Left lung (tissue), 10 donors: Measurements from ENCODE around the gene RPN2. TPM values are rescaled to one million over a fixed set of nuclear protein-coding genes. Genes with fewer than 3 reads are reported as not detected.

Source experiments
- ATAC-seq: fragments of 200-7000 bp; cut with Tn5 transposase; one replicate; pipeline ENCODE4 v1.9.1; 2020; ENCODE audit warnings: moderate library complexity
- DNase-seq, 4 donors: peaks; one replicate each; pipeline ENCODE4 v3.0.0-alpha.2; 2013 to 2020
- H3K27ac ChIP-seq, 2 donors: fragments of 200-600 bp; sonication (generic) in 1 of 2; one replicate each; pipeline versions ENCODE4 v1.5.0 to v1.8.0; 2020 to 2021
- H3K27me3 ChIP-seq, 2 donors: fragments of 200-600 bp; sonication (generic) in 1 of 2; one replicate each; pipeline versions ENCODE4 v1.5.0 to v1.8.0; 2020 to 2021
- H3K36me3 ChIP-seq, 2 donors: fragments of 200-600 bp; sonication (generic) in 1 of 2; one replicate each; pipeline versions ENCODE4 v1.5.0 to v1.8.0; 2020 to 2021
- H3K4me1 ChIP-seq, 2 donors: fragments of 200-600 bp; one replicate each; pipeline ENCODE4 v1.8.0; 2021
- H3K4me3 ChIP-seq, 2 donors: fragments of 200-600 bp; sonication (generic) in 1 of 2; one replicate each; pipeline versions ENCODE4 v1.5.0 to v1.8.0; 2020 to 2021; ENCODE audit warnings: mild to moderate bottlenecking in 1 of 2
- H3K9me3 ChIP-seq, 2 donors: fragments of 200-600 bp; sonication (generic) in 1 of 2; one replicate each; pipeline versions ENCODE4 v1.5.0 to v1.8.0; 2020 to 2021
- intact Hi-C, 2 donors: fragments of 100-400 bp; cut with DNase I; formaldehyde crosslinking; loops; one replicate each; pipeline versions ENCODE4 v1.11.2 to v1.14.2; 2022
- polyA plus RNA-seq, 6 donors: library from polyadenylated mRNA; unstranded; fragments of 120-200 nt; gene quantifications; one replicate each; pipeline ENCODE4 v1.2.1, GENCODE V29; 2013; ENCODE audit not compliant: insufficient read length in 6 of 6
- total RNA-seq, 2 donors: library from RNA; stranded (reverse); fragmentation: NEBNext Ultra II Directional; extraction: Animal tissue kit (Norgen Biotek cat#: 25700); gene quantifications; one replicate each; pipeline ENCODE4 v1.2.1, GENCODE V29; 2021
- TF ChIP-seq, protein P1 (sequence below), 2 donors: fragments of 200-600 bp; sonication (generic) in 1 of 2; IDR thresholded peaks; one replicate each; pipeline versions ENCODE4 v1.5.0 to v1.8.0; 2021; ENCODE audit warnings: antibody characterized with exemption in 2 of 2
- donor health status: DM: no; HTN: yes; CAD: no.
- donor health status: DM: no; HTN: no; CAD: no.

RPN2 gene
- total and polyA plus RNA-seq, 8 donors: 202 to 269 (median 229) TPM

DNA sequence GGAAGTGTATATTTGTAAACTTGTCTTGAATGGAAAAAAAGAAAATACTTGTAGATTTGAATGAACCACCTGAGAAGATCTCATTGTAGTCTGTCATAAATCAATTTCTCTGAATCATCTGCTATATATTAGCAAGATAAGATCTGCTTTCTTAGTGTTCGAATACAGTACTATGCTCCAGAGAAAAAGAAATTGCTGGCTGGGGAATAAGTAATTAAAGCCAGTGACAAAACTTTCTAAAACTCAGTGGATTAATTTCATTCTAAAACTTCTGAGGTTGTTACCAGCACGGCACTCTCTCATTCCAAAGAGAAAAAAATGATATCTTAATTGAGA lies 22.7 kb downstream of the RPN2 start:
- no peaks in the 10 kb centered on the region for H3K9me3 ChIP-seq
- intact Hi-C loops: no loop called here
- H3K4me3 ChIP-seq: no peak overlapping the region
- H3K27ac ChIP-seq: peak overlapping the region; percentile 65 to 67
- H3K27me3 ChIP-seq: no peaks in the 10 kb centered on the region
- H3K4me1 ChIP-seq: peaks cover 0 to 10% of the 10 kb centered on the region in 2 donors
- TF ChIP-seq, protein P1, sequence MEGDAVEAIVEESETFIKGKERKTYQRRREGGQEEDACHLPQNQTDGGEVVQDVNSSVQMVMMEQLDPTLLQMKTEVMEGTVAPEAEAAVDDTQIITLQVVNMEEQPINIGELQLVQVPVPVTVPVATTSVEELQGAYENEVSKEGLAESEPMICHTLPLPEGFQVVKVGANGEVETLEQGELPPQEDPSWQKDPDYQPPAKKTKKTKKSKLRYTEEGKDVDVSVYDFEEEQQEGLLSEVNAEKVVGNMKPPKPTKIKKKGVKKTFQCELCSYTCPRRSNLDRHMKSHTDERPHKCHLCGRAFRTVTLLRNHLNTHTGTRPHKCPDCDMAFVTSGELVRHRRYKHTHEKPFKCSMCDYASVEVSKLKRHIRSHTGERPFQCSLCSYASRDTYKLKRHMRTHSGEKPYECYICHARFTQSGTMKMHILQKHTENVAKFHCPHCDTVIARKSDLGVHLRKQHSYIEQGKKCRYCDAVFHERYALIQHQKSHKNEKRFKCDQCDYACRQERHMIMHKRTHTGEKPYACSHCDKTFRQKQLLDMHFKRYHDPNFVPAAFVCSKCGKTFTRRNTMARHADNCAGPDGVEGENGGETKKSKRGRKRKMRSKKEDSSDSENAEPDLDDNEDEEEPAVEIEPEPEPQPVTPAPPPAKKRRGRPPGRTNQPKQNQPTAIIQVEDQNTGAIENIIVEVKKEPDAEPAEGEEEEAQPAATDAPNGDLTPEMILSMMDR (IDR thresholded peaks at IDR 0.05): no peak
- DNase-seq (no peak), ATAC-seq (no peak)
- H3K36me3 ChIP-seq: peaks cover 11 to 96% of the 10 kb centered on the region in 2 donors

DNA sequence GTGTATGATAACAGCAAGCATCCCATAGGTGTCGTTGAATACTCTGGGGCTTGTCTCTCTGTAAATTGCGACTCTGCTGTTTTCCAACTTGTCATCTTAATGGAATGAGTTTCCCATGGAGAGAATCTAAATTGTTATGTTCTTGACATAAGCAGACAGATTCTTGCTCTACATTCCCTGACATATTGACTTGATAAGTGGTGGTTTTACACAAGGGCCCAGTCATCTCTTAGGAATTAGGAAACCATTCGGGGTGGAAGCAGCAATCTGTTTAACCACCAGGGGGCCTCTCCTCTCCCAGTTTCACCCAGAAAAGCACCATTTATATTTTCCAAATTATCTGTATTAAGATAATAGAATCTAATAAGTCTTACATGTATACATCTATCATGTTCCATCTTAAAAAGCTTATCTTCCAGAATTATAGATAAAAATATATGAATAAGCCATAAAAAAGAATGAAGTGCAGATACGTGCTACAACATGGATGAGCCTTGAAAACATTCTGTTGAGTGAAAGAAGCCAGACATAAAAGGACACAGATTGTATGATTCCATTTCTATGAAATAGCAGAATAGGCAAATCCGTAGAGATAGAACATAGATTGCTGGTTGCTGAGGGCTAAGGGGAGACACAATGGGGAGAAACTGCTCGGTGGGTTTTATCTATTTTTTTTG lies 23.3 kb downstream of the RPN2 start:
- peak overlapping the region; percentile 65 to 67 for H3K27ac ChIP-seq
- no peaks in the 10 kb centered on the region for H3K27me3 ChIP-seq
- DNase-seq (peak in 2 of 4 donors; percentile 17 to 39), ATAC-seq (peak; percentile 94)
- TF ChIP-seq, protein P1 (IDR thresholded peaks at IDR 0.05): peak; percentile 77 to 79
- H3K4me1 ChIP-seq: peaks cover 0 to 10% of the 10 kb centered on the region in 2 donors
- H3K9me3 ChIP-seq: no peaks in the 10 kb centered on the region
- H3K36me3 ChIP-seq: peaks cover 11 to 96% of the 10 kb centered on the region in 2 donors
- no peak overlapping the region for H3K4me3 ChIP-seq
- intact Hi-C loops: no loop called here

DNA sequence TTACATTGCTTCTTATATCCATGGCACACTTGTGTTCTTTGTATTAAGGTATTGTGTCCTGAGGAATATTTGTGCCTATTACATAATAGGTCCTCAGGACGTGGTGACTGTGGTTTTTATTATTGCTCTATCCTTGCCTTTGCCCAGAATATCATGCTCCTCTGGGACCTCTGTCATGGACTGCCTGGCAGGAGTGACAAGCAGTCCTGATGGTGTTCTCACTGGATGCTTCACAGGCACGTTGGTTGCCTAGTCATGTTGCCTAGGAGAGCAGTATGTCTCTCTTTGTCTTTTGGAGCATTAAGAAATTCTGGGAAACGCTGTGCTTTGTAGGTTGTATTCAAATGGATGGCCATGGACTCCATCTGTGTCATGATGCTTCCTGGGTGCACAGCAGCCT lies 24.9 kb downstream of the RPN2 start:
- intact Hi-C loops: no loop called here

DNA sequence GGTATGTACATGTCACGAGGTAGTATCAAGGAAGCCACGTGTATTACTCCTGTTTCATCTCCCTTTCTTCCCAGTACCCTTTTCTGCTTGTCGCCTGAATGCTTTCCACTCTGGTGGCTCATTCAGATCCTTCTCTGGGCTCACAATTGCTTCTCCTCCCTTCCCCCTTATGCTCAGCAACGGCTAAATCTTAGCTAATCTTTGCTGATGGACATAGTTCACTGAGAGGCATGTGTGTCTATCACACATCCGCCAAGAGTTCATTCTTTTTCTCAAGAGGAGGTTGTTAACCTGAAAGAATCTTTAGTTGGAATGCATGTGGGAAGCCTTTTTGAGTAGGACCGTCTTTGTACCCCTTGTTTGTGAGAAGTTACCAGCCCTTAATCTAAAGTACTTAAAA lies 26.0 kb downstream of the RPN2 start:
- DNase-seq: no peak
- H3K27ac ChIP-seq: no peak overlapping the region
- H3K36me3 ChIP-seq: peaks cover 6 to 96% of the 10 kb centered on the region in 2 donors
- intact Hi-C loops: no loop called here
- H3K27me3 ChIP-seq: no peaks in the 10 kb centered on the region
- no peak overlapping the region for H3K4me3 ChIP-seq
- TF ChIP-seq, protein P1 (IDR thresholded peaks at IDR 0.05): no peak
- H3K4me1 ChIP-seq: peaks cover 0 to 6% of the 10 kb centered on the region in 2 donors
- H3K9me3 ChIP-seq: no peaks in the 10 kb centered on the region
- no peak for ATAC-seq

More for the DNA sequence above, 24.9 kb downstream of the RPN2 start:
- DNase-seq (no peak), ATAC-seq (no peak)
- Histone ChIP-seq H3K4me3 (no peak overlapping the region), H3K27me3 (no peaks in the 10 kb centered on the region), H3K36me3 (peaks cover 10 to 96% of the 10 kb centered on the region in 2 donors), H3K4me1 (peaks cover 0 to 6% of the 10 kb centered on the region in 2 donors), H3K9me3 (no peaks in the 10 kb centered on the region), H3K27ac (no peak overlapping the region)
- TF ChIP-seq, protein P1 (IDR thresholded peaks at IDR 0.05): no peak

DNA sequence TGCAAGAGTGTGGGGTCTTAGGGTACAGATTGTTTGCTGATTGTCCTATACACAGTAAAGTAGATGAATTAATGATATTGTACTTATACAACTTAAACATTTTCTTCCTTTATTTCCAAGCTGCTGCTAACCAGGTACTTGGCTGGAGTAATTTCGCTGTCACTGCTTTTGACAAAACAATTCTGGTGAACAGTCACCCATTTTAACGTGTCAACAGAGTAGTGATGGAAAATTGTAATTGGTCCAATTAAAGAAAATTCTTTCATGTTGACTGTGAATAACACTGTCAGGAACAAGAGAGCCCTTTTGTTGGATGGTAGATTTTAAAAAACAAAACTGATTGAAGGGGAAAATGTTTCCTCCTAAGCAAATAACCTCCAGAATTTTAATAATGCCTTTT lies 26.7 kb downstream of the RPN2 start:
- intact Hi-C loops: no loop called here
- DNase-seq (no peak), ATAC-seq (no peak)
- TF ChIP-seq, protein P1 (IDR thresholded peaks at IDR 0.05): no peak
- no peak overlapping the region for H3K4me3 ChIP-seq
- H3K27me3 ChIP-seq: no peaks in the 10 kb centered on the region
- H3K36me3 ChIP-seq: peaks cover 6 to 96% of the 10 kb centered on the region in 2 donors
- no peaks in the 10 kb centered on the region for H3K9me3 ChIP-seq
- H3K27ac ChIP-seq: no peak overlapping the region
- H3K4me1 ChIP-seq: peaks cover 0 to 6% of the 10 kb centered on the region in 2 donors
